PC-9 (cell line): ENCODE results near the gene ATP2B1.

Source experiments
- EZH2 ChIP-seq: fragments of 200-600 bp; sonication (generic); IDR thresholded peaks from 2 replicates; pipeline ENCODE4 v1.8.0; 2017; ENCODE audit warnings: antibody characterized with exemption, low read depth
- TF ChIP-seq, protein P1 (sequence below): fragments of 200-600 bp; sonication (generic); conservative IDR thresholded peaks from 2 replicates; pipeline ENCODE4 v1.6.1; 2017; ENCODE audit warnings: mixed run types, antibody characterized with exemption, mild to moderate bottlenecking, moderate library complexity

DNA sequence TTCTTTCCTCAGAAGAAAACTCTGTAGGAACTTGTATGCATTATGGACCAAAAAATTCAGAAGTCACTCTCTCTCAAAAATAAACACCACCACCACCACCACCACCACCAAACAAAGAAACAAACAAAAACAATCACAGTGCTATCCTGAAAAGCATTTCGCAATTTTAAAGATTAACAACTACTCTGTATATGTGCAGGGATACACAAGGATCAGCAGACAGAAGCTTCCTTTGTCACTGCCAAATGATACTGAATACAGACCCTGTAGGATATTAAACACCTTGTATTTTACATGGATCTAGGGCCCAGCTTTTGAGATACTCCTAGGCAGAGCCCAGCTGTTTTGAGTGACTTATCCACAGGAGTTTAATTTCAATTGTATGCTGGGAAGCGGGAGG lies 31.7 kb downstream of the ATP2B1 start:
- no peak for TF ChIP-seq EZH2
- TF ChIP-seq, protein P1, sequence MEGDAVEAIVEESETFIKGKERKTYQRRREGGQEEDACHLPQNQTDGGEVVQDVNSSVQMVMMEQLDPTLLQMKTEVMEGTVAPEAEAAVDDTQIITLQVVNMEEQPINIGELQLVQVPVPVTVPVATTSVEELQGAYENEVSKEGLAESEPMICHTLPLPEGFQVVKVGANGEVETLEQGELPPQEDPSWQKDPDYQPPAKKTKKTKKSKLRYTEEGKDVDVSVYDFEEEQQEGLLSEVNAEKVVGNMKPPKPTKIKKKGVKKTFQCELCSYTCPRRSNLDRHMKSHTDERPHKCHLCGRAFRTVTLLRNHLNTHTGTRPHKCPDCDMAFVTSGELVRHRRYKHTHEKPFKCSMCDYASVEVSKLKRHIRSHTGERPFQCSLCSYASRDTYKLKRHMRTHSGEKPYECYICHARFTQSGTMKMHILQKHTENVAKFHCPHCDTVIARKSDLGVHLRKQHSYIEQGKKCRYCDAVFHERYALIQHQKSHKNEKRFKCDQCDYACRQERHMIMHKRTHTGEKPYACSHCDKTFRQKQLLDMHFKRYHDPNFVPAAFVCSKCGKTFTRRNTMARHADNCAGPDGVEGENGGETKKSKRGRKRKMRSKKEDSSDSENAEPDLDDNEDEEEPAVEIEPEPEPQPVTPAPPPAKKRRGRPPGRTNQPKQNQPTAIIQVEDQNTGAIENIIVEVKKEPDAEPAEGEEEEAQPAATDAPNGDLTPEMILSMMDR = no peak
